Measurements from ENCODE around the gene BNIPL. TPM values are rescaled to one million over a fixed set of nuclear protein-coding genes. Genes with fewer than 3 reads are reported as not detected.

BNIPL gene
- total and polyA plus RNA-seq, 2 of the 13 experiments (the other 11 are each of a cell fraction or from before 2014, with no cell fraction given) = 0.40 to 1.1 TPM

DNA sequence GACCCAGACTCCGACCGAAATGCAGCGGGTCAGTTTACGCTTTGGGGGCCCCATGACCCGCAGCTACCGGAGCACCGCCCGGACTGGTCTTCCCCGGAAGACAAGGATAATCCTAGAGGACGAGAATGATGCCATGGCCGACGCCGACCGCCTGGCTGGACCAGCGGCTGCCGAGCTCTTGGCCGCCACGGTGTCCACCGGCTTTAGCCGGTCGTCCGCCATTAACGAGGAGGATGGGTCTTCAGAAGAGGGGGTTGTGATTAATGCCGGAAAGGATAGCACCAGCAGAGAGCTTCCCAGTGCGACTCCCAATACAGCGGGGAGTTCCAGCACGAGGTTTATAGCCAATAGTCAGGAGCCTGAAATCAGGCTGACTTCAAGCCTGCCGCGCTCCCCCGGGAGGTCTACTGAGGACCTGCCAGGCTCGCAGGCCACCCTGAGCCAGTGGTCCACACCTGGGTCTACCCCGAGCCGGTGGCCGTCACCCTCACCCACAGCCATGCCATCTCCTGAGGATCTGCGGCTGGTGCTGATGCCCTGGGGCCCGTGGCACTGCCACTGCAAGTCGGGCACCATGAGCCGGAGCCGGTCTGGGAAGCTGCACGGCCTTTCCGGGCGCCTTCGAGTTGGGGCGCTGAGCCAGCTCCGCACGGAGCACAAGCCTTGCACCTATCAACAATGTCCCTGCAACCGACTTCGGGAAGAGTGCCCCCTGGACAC, 11.7 kb downstream of the BNIPL start (continued):
- TF ChIP-seq GLI4 (CRISPR knock-in tag; IDR thresholded peaks at IDR 0.05; ENCODE audit: borderline replicate concordance) = peak; percentile 84; the same call in 1 of the 2 replicates
- no peak for TF ChIP-seq ZNF737 (CRISPR knock-in tag; IDR thresholded peaks at IDR 0.05; ENCODE audit: borderline replicate concordance)
- TF ChIP-seq HMGXB4 (CRISPR knock-in tag; IDR thresholded peaks at IDR 0.05; ENCODE audit: borderline replicate concordance in 1 of 2, low read depth in 1 of 2) = peak; percentile 89 to 93
- no peak for TF ChIP-seq HCFC1 (IDR thresholded peaks at IDR 0.05; ENCODE audit: low read depth, low read length)
- TF ChIP-seq CHD2 (IDR thresholded peaks at IDR 0.05; ENCODE audit: low read depth, low read length) = no peak
- TF ChIP-seq ZNF713 (CRISPR knock-in tag; IDR thresholded peaks at IDR 0.05) = no peak
- TF ChIP-seq MXI1 (IDR thresholded peaks at IDR 0.05; ENCODE audit: borderline replicate concordance, low read depth, low read length) = 0 out of 3 replicates have a peak, but pooled peaks have one; percentile 13
- TF ChIP-seq HDAC1 (CRISPR knock-in tag; IDR thresholded peaks at IDR 0.05) = no peak; the same call in 1 of the 2 replicates
- TF ChIP-seq FOXP4 (CRISPR knock-in tag; IDR thresholded peaks at IDR 0.05) = no peak
- TF ChIP-seq ZNF136 (CRISPR knock-in tag; IDR thresholded peaks at IDR 0.05; ENCODE audit: low read depth) = peak; percentile 77; the same call in 1 of the 2 replicates
- TF ChIP-seq STAG1 (CRISPR knock-in tag; IDR thresholded peaks at IDR 0.05) = peak; percentile 33
- TF ChIP-seq, protein P1, sequence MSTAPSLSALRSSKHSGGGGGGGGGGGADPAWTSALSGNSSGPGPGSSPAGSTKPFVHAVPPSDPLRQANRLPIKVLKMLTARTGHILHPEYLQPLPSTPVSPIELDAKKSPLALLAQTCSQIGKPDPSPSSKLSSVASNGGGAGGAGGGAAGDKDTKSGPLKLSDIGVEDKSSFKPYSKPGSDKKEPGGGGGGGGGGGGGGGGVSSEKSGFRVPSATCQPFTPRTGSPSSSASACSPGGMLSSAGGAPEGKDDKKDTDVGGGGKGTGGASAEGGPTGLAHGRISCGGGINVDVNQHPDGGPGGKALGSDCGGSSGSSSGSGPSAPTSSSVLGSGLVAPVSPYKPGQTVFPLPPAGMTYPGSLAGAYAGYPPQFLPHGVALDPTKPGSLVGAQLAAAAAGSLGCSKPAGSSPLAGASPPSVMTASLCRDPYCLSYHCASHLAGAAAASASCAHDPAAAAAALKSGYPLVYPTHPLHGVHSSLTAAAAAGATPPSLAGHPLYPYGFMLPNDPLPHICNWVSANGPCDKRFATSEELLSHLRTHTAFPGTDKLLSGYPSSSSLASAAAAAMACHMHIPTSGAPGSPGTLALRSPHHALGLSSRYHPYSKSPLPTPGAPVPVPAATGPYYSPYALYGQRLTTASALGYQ (CRISPR knock-in tag; IDR thresholded peaks at IDR 0.05) = 0 out of 2 replicates have a peak, but pooled peaks have one; percentile 35
- no peak for TF ChIP-seq SKI (IDR thresholded peaks at IDR 0.05; ENCODE audit: partially characterized antibody)
- peak; percentile 19; the same call in 1 of the 2 replicates for TF ChIP-seq POLR2G (IDR thresholded peaks at IDR 0.05; ENCODE audit: low read depth, low read length)
- TF ChIP-seq JARID2 (CRISPR knock-in tag; IDR thresholded peaks at IDR 0.05; ENCODE audit: insufficient replicate concordance) = peak; percentile 53
- TF ChIP-seq DNMT3B (CRISPR knock-in tag; conservative IDR thresholded peaks at IDR 0.05) = no peak
- TF ChIP-seq MEIS1 (CRISPR knock-in tag; IDR thresholded peaks at IDR 0.05; ENCODE audit: borderline replicate concordance) = no peak; the same call in 1 of the 2 replicates
- TF ChIP-seq ZSCAN31 (CRISPR knock-in tag; IDR thresholded peaks at IDR 0.05; ENCODE audit: low read depth) = no peak; the same call in 1 of the 2 replicates
- TF ChIP-seq, protein P2, sequence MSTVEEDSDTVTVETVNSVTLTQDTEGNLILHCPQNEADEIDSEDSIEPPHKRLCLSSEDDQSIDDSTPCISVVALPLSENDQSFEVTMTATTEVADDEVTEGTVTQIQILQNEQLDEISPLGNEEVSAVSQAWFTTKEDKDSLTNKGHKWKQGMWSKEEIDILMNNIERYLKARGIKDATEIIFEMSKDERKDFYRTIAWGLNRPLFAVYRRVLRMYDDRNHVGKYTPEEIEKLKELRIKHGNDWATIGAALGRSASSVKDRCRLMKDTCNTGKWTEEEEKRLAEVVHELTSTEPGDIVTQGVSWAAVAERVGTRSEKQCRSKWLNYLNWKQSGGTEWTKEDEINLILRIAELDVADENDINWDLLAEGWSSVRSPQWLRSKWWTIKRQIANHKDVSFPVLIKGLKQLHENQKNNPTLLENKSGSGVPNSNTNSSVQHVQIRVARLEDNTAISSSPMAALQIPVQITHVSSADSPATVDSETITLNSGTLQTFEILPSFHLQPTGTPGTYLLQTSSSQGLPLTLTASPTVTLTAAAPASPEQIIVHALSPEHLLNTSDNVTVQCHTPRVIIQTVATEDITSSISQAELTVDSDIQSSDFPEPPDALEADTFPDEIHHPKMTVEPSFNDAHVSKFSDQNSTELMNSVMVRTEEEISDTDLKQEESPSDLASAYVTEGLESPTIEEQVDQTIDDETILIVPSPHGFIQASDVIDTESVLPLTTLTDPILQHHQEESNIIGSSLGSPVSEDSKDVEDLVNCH (CRISPR knock-in tag; IDR thresholded peaks at IDR 0.05) = 0 out of 2 replicates have a peak, but pooled peaks have one; percentile 53
- TF ChIP-seq ZNF792 (CRISPR knock-in tag; IDR thresholded peaks at IDR 0.05) = 0 out of 2 replicates have a peak, but pooled peaks have one; percentile 45
